HG03060 (cell line): Measurements from ENCODE around the gene FAM221B.

Experiments
- ATAC-seq: cut with Tn5 transposase; IDR thresholded peaks from one replicate; pipeline ENCODE4 v1.9.1; 2021; ENCODE audit warnings: low read depth, moderate number of reproducible peaks; ENCODE audit not compliant: unreplicated experiment

Gene FAM221B

GRCh38 chr9:35793461-35793860, 35.1 kb downstream of the FAM221B start:
- ATAC-seq, result no peak

- ATAC-seq, result no peak
Measured at GRCh38 chr9:35792826-35793225, 35.7 kb downstream of the FAM221B start.

GRCh38 chr9:35792024-35792813, 36.3 kb downstream of the FAM221B start:
- no peak for ATAC-seq

GRCh38 chr9:35791297-35791921, 37.1 kb downstream of the FAM221B start, which contains the start of gene NPR2:
TSS of gene NPR2 (plus strand) at chr9:35791591. CDS start at chr9:35792409, 818 bp downstream.
- no peak for ATAC-seq

GRCh38 chr9:35790385-35791296, 37.9 kb downstream of the FAM221B start:
- no peak for ATAC-seq

GRCh38 chr9:35790025-35790384, 38.5 kb downstream of the FAM221B start:
- ATAC-seq, result no peak

- ATAC-seq, result no peak
Measured at GRCh38 chr9:35789541-35789940, 39.0 kb downstream of the FAM221B start.

- no peak for ATAC-seq
Measured at GRCh38 chr9:35783418-35783817, 45.1 kb downstream of the FAM221B start.

- ATAC-seq, result no peak
Measured at GRCh38 chr9:35781066-35781465, 47.5 kb downstream of the FAM221B start.

- ATAC-seq, result no peak
Measured at GRCh38 chr9:35778496-35778895, 50.0 kb downstream of the FAM221B start.

GRCh38 chr9:35776018-35776417, 52.5 kb downstream of the FAM221B start:
- no peak for ATAC-seq

GRCh38 chr9:35774907-35775635, 53.5 kb downstream of the FAM221B start:
- ATAC-seq, result no peak

GRCh38 chr9:35771943-35772342, 56.6 kb downstream of the FAM221B start:
- ATAC-seq, result no peak

GRCh38 chr9:35771534-35771933, 57.0 kb downstream of the FAM221B start:
- no peak for ATAC-seq

- no peak for ATAC-seq
Measured at GRCh38 chr9:35771075-35771433, 57.5 kb downstream of the FAM221B start.

GRCh38 chr9:35769763-35770162, 58.8 kb downstream of the FAM221B start:
- no peak for ATAC-seq

GRCh38 chr9:35767458-35767857, 61.1 kb downstream of the FAM221B start:
- ATAC-seq, result no peak

- no peak for ATAC-seq
Measured at GRCh38 chr9:35766997-35767396, 61.5 kb downstream of the FAM221B start.
